Fibroblast of peridontal ligament (primary cell): ENCODE data around the gene RSPRY1.
A peak's percentile ranks its signal among the peaks of the same experiment; 100 is the strongest.
"Not testable (repeated sequence)": the region's sequence is repeated elsewhere in the genome, so short reads cannot be mapped to it uniquely, and the experiment has no call there.

Source experiments
- DNase-seq: peaks from one replicate; pipeline ENCODE4 v3.0.0-alpha.2; 2010; ENCODE audit errors: extremely low read depth

The RSPRY1 gene

DNA sequence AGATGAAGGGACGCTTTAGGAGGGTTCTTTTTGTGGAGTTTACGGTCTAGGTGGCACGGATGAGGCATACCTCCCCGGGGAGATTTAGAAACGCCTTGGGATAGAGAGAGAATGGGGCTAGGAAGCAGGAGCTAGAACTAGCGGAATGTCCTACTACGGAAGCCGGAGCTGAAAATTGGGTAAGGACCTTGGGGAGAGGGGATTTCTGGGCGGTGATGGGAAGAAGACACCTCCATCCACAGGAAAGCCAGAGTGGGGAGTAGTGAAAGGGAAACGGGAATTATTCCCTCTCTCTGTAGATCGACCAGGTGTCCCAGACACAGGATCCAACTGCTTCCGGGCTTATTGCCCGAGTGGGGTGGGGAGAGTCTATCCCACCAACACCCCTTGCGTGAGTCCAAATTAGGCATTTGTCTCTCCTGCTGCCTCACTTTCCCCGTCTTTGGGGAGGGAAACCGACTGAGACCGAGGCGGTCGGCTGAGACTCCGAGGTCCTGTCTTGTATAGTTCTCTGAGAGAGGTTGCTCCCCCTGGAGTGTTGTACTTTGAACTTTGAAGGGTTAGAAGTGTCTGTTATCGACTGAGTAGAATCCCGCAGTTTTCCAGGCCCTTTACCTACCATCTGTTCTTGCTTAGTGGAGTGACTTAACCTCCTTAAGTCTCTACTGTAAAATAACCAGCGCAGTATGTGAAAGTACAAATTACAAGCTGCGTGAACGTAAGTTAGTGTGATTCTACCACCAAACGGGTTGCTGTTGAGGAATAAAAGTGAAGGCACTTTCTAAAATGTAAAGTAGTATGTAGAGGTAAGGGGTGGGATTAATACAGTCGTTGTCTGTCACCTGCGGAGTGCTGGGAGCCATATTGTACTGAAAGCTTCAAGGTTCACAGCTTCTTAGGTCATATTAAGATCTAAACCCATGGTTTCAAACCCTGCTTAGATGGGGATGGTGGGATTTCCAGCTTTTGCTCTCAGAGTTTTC lies 1.0 kb downstream of the RSPRY1 start:
- DNase-seq = peak; percentile 63

DNA sequence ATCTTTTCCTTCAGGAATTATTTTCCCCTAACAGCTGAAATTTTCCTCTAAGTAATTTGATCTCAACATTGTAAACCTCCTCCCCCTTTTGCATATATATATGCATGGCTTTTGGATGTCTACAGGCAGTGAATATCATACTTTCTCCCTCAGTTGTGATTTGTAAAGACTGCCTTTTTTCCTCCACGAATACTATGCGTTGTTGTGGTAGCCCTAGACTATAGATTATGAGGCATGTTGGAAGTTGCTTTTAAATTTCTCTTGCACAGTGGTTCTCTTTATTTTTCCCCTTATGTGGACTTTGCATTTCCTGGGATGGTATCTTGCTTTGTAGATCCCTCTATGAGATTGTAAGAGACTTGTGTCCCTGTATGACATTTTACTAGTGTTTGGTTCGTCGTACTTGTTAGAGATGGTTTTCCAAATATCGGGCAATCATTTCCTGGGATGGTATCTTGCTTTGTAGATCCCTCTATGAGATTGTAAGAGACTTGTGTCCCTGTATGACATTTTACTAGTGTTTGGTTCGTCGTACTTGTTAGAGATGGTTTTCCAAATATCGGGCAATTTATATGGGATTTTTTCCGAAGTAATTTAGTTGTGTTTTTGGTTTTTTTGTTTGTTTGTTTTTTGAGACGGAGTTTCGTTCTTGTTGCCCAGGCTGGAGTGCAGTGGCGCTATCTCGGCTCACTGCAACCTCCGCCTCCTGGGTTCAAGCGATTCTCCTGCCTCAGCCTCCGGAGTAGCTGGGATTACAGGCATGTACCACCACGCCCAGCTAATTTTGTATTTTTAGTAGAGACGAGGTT lies 2.0 kb downstream of the RSPRY1 start:
- not testable (repeated sequence) for DNase-seq

- DNase-seq = no peak
Measured at GRCh38 chr16:57188711-57189002, 2.5 kb downstream of the RSPRY1 start.

GRCh38 chr16:57189527-57189926 lies 3.4 kb downstream of the RSPRY1 start:
- DNase-seq = not testable (repeated sequence)

DNA sequence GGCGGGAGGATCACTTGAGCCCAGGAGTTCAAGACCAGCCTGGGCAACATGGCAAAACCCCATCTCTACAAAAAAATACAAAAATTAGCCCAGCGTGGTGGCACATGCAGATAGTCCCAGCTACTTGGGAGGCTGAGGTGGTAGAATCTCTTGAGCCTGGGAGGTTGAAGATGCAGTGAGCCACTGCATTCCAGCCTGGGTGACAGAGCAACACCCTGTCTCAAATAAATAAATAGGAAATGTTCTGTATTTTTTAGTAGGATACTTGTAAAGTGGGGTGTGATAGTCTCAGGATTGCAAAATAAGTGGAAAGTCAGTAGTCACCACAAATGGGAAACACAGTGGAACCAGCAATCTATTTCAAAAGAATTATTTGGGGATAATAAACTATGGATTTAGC lies 4.0 kb downstream of the RSPRY1 start:
- DNase-seq = no peak

GRCh38 chr16:57191056-57191571 lies 5.0 kb downstream of the RSPRY1 start:
- peak; percentile 41 for DNase-seq

DNA sequence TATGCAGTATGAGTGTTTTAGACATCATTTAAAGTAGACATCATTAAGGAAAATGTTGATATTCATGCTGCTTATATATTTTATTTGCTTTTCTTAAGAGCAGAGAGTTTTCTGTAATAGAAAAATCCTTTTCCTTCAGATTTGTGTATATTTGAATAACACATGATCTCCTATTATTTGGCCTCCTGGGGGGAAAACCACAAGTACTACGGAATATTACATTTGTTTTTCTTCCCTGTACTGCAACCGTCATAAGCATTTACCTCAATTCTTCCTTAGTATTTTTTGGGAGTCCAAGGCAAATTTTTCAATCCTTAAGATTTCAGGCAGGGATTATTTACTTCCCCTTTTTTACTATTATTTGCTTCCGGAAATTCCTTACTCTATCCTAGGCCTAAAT lies 6.0 kb downstream of the RSPRY1 start:
- peak; percentile 38 for DNase-seq

- DNase-seq = peak; percentile 58
Measured at GRCh38 chr16:57192720-57193486, 6.8 kb downstream of the RSPRY1 start.

- peak; percentile 94 for DNase-seq
Measured at GRCh38 chr16:57194512-57194911, 8.4 kb downstream of the RSPRY1 start.

- DNase-seq = no peak
Measured at GRCh38 chr16:57196286-57196685, 10.2 kb downstream of the RSPRY1 start.

- DNase-seq = no peak
Measured at GRCh38 chr16:57196753-57197152, 10.6 kb downstream of the RSPRY1 start.

DNA sequence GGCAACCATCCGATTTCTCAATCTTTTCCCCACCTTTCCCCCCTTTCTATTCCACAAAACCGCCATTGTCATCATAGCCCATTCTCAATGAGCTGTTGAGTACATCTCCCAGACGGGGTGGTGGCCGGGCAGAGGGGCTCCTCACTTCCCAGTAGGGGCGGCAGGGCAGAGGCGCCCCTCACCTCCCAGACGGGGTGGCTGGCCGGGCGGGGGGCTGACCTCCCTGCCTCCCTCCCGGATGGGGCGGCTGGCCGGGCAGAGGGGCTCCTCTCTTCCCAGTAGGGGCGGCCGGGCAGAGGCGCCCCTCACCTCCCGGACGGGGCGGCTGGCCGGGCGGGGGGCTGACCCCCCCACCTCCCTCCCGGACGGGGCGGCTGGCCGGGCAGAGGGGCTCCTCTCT lies 14.2 kb downstream of the RSPRY1 start:
- DNase-seq = not testable (repeated sequence)

GRCh38 chr16:57200926-57201325 lies 14.8 kb downstream of the RSPRY1 start:
- DNase-seq = not testable (repeated sequence)

GRCh38 chr16:57202095-57202886 lies 16.2 kb downstream of the RSPRY1 start:
- DNase-seq = no peak

GRCh38 chr16:57203451-57203850 lies 17.3 kb downstream of the RSPRY1 start:
- no peak for DNase-seq

DNA sequence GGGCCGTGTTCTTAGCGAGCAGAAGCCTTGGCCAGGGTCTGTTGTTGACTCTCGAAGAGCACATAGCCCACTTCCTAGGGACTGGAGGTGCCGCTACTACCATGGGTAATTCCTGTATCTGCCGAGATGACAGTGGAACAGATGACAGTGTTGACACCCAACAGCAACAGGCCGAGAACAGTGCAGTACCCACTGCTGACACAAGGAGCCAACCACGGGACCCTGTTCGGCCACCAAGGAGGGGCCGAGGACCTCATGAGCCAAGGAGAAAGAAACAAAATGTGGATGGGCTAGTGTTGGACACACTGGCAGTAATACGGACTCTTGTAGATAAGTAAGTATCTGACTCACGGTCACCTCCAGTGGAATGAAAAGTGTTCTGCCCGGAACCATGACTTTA lies 18.5 kb downstream of the RSPRY1 start:
- DNase-seq = no peak

DNA sequence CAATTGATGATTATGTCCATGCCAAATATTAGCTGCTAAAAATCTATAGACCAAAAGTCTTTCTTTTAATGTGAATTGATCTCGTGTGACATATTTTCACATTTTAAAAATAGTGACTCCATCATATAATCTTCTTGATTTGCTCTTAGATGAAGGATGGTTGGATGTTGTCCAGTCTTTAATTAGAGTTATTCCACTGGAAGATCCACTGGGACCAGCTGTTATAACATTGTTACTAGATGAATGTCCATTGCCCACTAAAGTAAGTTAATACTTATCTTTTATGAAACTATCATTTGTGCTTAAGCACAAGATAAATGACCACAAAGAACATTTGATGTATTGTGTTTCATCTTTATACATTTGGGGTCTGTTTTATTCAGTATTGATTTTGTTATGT lies 22.8 kb downstream of the RSPRY1 start:
- no peak for DNase-seq

DNA sequence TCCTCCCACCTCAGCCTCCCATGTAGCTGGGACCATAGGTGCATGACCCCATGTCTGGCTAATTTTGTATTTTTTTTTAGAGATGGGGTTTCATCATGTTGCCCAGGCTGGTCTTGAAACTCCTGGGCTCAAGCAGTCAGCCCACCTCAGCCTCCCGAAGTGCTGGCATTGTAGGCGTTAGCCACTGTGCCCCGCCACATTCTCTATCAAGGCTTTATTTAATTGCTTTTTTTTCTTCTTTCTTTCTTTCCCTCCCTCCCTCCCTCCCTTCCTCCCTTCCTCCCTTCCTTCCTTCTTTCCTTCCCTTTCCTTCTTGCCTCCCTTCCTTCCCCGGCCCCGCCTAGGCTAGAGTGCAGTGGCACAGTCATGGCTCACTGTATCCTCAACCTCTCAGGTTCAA lies 23.7 kb downstream of the RSPRY1 start:
- no peak for DNase-seq

DNA sequence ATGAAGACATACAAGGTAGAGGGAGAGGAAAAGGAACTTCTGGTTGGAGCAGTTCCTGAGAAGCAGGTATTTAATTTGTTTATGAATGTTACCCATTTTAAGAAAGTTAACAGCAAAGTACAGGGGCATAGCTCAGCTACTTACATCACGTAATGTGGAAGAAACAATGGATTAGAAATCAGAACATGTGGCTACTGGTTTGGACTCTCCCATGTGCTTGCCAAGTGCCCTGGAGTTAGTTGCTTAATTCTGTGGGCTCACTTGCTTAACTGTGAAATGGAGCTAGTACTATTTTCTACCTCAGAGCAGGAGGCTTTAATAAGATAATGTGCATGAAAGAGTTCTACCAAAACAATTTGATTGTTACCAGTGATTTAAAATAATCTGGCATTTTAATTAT lies 27.3 kb downstream of the RSPRY1 start:
- DNase-seq = peak; percentile 49

DNA sequence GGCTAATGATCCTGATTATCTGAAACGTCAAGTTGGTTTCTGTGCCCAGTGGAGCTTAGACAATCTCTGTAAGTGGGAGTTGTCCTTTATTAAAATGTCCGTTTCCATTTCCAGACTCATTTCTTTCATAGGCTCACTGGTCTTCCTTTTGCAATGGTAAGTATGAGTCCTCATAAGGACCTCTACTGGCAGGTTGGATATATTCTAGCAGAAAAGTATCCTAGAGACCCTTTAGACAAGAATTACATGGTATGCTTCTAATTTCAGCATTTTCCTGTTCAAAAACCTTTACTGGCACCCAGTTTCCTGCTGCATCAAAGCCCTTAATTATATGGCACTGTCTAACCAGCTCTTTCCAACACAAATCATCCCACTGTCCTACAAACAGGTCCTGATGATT lies 30.8 kb downstream of the RSPRY1 start:
- no peak for DNase-seq

GRCh38 chr16:57223057-57223456 lies 36.9 kb downstream of the RSPRY1 start:
- DNase-seq = no peak
